ENCODE results near the gene FADS6.

Gene FADS6

DNA sequence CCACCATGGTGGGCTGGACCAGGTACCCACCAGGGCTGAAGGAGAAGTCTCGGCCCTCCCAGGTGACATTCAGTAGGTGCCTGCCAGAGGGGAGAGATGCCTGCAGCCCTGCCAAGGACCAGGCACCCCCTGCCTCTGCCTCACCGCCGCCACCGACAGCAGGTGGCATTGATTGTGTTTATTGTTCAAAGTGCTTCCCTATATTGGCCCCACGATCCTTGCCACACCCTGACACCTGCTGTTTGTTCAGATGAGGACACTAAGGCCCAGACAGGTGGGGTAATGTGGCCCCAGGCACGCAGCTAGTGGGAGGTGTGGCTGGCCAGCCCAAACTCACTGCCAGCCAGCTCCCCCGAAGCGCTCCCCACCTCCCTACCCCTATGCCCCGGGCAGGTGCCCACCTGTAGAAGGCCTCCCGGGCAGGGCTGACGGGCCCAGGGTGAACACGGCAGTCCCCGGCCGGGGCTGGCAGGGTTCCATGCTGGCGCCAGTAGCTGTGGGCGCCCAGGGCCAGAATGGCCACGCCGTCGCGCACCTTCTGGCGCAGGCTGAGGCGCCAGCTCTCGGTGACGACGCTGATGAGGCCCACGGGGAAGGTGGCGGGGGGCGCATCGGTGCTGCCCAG, 41.7 kb downstream of the FADS6 start:
- DNase-seq: no peak

DNA sequence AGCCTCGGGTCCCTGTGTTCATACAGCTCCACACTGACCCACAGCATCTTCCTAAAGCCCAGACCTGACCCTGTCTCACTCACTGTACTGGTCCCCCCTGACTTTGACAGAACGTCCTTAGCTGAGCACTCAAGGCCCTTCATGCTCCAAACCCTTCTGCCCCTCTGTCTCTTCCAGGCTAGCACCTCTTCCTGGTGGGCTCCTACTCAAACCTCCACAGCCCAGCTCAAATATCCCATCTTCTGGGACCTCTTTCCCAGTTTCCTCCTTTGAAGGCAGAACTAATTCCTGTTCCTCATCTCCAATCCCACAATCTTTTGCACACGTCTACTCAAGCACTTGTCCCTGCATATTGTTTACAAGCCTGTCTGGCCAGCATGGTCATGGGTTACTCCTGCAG, 42.5 kb downstream of the FADS6 start:
- no peak for DNase-seq

DNA sequence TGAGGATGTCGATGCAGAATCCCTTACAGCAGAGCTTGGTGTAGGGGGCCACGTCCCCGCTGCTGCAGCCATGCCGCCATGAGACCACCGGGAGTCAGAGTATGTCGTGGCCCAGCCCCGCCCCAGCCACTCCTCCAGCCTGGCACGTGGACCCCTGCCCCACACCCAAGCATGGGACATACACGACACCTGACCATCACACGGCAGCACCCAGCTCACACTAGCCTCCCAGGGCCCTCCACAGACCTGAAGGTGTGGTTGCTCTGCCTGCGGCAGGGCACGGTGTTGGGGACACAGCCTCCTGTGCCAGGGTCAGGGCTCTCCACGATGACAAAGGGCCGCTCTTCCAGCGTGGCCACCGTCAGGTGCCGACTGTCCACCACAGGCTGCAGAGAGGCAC, 43.1 kb downstream of the FADS6 start:
- no peak for DNase-seq

DNA sequence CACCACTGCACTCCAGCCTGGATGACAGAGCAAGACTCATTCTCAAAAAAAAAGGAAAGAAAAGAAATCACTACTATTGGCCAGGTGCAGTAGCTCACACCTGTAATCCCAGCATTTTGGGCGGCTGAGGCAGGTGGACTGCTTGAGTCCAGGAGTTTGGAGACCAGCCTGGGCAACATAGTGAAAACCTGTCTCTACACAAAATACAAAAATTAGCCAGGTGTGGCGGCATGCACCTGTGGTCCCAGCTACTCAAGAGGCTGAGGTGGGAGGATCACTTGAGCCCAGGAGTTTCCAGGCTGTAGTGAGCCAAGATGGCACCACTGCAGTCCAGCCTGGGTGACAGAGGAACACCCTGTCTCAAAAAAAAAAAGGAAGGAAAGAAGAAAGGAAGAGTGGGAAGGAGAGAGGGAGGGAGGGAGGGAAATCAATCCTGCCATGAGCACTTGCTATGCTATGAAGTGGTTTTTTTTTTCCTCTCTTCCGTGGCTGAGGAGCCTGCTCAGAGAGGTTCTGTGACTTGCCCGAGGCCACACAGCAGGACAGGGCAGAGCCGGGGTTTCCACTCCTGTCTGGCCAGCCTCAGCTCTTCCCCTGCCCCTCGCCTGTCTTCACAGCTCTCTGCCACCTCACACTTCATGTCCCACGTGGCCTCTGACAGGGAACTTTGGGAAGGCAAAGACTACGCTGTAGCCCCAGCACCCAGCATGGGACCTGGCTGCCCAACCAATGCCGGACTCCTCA, 44.6 kb downstream of the FADS6 start:
- no peak for DNase-seq

DNA sequence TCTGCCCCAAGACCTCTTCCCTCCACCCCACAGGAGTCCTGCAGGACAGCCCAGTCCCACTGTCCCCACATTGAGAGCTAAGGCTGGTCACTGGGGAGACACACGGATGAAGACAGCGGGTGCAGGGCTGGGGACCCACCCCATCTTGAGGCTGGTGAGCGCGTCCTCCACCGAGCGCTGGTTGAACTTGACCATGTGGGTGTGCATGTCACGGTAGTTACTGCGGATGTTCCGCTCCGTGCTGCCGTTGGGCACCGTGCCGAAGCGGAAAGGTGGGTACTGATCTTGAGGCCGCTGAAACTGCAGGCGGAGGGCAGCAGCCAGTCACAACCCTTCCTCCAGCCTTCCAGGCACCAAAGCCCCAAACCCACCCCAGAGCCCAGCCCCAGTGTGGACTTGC, 46.8 kb downstream of the FADS6 start:
- no peak for DNase-seq

DNA sequence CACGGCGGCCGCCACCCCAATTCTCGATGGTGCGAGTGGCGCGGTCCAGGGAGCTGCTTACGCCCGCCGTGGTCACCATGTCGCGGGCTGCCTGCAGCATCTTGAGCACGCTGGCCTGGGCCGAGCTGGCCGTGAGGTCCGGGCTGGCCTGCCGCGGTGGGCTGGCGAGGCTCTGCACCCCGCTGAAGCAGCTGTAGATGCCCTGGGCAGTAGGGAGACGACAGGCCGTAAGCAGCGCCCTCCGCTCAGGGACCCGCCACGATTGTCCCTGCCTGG, 50.1 kb downstream of the FADS6 start:
- DNase-seq: no peak

DNA sequence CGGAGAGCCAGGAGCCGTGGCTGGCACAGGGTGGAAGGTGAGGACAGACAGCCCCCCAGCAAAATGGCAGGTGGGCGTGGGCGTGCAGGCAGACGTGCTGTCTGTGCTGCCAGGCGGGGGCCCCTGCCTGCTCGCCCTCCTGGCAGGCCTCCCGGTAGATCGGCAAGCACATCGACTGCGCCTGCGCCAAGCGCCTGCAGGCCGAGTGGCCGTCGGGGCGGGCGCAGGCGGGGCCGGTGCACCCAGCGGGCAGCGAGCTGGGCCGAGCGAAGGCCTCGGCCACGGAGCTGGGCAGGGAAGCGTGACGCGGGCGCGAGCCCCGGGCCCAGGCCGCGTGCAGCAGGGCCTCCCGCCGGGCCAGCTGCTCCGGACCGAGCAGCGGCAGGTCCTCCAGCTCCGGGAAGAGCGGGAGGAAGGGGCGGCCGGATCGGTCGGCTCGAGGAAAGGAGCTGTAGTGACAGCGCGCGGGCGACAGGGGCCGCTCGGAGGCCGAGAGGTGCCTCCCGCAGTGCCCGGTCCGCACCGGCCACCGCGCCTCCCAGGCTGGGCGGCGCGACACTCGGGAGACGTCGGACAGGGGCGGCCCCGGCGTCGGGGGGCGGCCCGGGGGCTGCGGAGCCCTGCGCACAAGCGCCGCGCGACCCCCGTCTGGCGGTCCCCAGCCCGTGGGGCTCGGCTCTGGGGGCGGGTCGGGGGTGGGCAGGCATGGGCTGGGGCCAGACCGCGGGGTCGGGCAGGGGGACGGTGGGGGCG, 50.7 kb downstream of the FADS6 start:
- no peak for DNase-seq

DNA sequence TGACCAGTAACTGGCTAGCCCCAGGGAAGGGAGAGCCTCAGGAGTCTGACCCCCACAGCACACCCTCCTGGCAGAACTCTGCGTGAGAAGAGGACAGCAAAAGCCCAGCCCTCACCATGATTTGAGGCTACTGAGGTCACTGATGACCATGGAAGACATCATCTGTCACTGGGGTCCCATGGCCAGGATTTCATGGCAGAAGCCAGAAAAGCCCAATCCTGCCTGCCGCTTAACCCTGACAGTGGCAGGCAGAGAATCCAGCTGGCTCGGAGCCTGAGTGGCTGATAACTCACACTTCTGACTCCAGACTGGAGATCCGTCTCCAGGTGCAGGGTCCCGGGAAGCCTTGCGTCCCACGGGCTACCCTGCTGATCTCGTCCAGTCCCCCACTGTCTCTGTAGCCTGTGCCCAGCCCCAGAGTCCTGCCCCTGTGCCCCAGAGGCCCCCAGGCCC, 51.3 kb downstream of the FADS6 start:
- no peak for DNase-seq

DNA sequence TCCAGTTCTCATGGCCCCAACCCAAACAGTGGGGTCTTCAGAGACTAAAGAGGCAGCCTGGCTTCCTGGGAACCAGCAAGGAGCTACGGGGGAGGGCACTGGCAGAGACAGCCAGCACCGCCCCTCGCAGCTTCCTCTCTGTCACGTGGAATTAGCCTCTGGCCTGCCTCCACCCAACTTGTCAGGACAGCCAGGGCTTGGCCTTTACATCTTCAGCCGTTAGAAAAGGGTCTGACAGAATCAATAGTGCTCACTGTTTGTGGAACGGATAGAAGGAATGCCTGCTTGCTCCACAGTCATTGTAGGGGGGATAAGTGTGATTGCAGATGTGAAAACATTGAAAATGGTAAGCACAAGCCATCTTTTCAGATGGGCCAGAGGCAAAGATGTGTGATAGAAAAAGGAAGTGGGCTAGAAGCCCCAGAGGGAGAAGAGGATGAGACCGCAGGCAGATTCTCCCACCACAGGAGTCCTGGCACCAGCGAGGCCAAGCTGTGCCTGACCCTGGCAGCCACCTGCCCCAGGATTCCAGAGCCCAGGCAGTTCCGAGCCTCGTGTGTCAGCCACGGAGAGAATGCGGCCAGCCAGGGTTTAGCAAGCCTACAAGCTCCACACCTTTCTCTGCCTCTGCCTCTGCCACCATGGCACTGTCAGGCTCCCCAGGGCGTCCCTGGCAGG, 52.3 kb downstream of the FADS6 start:
- no peak for DNase-seq

DNA sequence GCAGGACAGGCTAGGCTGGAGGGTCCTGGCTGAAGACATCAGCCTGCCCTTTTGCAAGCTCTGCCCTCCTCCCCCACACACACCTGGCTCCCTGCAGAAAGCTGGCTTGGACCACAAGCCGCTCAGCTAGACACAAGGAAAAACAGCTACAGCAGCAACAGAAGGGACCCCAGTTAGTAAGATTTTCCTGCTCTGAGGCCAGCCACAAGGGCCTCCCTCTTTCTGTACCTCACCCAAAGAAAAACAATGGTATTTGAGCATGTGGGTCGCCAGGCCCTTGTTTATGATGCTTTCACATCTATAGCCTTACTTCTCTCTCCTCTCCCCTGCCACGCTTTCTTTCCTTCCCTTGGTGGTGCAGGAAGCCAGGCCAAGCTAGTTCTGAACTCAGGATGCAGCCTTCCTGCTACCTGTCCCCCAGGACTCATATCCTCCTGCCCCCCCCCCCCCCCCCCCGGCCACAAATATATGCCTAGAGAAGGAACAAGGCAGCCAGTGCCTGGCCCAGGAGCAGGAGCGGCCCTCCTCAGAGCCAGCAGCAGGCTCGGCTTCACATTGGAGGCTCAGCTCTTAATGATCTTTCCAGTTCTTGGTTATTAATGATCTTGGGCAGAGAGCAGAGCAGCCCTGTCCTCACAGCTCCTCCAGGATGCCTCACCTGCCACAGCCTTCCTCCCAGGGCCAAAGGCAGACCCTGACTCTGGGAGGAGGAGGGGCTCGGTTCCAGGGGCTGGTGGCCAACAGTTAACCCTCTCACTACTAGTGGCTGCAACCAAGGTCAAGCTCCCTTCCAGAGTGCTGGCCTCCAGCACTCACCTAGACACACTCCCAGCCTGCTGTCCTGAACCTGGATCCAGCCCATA, 53.2 kb downstream of the FADS6 start:
- no peak for DNase-seq

DNA sequence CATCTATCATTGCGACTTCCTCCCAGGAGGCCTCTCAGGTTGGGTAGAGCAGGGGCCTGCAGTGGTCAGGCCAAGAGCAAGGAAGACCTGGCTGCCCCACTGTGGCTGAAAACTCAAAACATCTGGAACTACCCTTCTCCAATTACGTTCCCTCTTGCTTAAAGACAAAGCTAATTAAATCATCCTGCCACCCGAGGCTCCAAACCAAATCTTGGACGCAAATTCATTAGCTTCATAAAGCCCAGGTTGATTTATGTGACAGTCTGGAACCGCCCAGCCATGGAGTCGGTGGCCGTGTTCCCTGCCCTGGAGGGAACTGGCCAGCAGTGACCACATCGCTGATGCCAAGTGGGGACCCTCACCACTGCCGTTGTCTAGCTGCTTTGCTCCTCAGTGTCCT, 55.2 kb downstream of the FADS6 start:
- no peak for DNase-seq

DNA sequence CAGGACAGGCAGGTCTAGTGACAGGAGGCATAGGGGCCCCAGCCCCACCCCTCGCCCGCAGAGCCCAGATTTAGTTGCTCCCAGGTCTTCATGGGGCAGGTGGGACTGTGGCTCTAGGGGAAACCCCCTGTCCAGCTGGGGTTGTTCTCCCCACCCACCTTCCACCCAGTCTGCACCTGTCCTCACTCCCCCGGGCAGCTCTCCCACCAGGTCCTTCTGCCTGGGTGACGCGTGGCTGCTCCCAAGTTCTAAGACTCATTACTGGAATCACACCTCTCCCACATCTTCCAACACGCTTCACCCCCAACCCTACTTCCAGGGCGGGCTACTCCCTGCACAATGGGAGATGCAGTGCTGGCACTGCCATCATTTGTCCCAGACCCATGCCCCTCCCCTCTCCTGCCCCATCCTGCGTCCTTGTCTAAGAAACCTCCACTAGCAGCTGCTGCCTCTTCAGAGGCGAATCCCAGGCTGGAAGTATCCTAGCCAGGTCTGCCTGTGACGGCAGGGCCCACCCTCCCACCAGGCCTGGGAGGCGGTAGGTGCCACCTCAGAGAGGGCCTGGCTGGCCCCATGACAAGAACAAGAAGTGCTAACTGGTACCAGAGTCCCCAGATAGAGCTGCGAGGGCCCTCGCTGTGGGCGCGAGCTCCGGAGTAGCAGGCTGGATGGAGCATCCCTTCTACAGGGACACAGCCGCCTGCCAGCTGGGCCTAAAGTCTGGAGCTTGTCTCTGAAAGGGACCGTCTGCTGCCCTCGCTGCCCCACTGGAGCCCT, 56.6 kb downstream of the FADS6 start:
- DNase-seq: no peak

DNA sequence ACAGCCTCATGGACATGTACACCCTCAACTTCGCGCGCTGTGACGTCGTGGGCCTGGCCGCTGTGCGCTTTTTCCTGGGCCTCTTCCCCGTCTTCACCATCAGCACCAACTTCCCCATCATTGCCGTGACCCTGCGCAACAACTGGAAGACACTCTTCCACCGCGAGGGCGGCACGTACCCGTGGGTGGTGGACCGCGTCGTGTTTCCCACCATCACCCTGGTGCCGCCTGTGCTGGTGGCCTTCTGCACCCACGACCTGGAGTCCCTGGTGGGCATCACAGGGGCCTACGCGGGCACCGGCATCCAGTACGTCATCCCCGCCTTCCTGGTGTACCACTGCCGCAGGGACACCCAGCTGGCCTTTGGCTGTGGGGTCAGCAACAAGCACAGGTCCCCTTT, 57.2 kb downstream of the FADS6 start:
- no peak for DNase-seq

DNA sequence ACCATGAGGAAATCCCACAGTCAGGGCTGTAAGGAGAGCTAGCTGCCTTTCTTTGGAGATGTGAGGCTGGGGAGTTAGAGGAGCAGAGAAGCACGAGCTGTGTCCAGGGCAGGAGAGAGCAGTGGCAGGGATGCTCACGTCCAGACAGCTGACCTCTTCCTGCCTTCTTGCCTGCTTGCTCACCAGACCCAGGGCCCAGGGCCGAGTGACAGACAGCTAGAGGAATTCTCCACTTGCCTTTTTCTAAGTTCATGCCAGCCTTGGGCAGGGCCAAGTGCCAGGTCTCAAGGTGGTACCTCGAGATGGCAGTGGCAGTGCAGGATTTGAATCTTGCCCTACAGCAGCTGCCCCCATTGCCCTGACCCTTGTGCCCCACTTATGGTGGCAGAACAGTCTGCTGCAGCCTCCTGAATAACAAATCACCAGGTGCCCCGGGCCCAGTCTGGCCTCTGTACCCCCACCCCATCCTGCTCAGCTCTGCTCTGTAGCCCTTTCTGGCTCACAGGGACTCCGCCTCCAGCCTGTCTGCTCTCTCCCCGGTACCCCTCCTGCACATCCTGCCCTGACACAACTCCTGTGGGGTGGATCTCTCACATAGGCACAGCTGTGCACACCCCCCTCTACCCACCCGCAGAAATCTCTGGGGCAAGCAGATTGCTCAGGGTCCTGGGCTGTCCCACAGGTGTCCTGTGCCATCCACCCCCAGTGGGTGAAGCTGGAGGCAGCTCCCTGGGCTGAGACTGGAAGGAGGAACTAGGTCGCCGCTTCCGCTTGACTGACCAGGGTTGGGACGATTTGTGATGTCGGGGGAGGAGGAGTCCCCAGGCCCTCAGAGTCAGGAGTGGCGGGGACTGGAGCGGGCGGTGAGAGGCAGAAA, 59.7 kb downstream of the FADS6 start:
- DNase-seq: no peak

DNA sequence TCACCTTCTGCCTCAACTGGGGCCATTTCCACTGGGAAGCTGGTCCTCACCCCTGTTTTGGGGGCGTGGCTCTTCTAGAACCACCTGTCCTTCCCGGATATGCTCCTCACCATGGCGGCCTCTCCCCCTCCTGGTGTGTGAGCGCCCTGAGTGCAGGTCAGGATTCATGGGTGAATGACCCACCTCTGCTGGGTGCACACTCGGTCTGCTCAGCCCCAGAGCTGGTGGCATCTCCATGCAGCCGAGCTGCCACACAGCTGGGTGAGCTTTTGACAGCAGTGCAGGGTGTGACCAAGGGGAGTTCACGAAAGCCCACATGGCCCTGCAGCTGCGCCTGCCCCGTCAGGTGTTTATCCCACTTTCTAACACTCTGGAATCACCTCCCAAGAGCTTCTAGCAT, 61.0 kb downstream of the FADS6 start:
- DNase-seq: no peak

DNA sequence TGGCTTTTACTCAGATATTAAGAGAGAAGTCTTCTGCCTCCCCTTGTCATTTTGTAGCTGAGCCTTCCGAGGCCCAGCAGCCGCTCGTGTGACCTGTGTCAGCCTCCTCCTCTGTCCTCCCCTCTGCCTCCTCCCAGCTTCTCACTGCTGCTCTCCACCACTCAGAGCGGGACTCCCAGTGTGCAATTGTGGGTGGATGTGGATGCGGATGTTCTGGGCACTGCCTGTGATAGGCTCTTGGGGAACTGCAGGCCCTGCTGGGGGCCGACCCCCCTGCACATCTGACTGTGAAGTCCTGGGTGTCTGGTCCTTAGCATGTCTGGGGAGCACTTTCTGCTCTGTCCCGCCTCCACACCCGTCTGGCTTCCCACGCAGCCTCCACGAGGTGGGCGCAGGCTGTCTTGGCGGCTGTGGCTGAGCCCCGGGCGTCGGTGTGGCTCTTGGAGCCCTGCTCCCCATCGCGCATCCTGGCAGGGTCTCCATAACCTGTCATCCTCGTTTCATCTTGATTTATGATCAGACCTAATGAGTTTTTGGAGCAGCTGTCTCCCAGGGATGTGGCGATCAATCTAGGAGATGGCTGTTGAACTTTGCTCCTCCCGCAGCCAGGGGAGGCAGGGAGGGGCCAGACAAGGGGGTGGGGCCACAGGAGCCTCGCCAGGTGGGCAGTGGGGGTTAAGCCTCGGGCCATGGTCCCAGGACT, 61.8 kb downstream of the FADS6 start:
- DNase-seq: no peak

DNA sequence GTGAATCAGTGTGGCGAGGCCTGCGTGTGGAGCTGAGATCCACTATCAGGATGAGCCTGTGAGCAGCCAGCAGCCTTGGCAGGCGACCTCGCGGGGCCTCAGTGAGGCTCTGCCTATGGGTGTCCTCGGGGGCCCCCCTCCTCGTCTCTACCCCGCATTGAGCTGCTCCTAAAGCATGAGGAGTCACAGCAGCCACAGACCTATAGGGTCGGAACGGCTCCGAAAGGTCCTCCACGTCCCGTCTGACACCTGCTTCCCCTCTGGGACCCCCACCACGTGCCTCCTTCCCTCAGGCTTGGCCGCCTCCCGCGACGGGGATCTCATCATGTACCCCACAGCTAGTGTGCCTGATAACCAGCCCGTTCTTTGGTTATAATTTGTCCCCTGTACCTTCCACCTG, 62.6 kb downstream of the FADS6 start:
- no peak for DNase-seq

DNA sequence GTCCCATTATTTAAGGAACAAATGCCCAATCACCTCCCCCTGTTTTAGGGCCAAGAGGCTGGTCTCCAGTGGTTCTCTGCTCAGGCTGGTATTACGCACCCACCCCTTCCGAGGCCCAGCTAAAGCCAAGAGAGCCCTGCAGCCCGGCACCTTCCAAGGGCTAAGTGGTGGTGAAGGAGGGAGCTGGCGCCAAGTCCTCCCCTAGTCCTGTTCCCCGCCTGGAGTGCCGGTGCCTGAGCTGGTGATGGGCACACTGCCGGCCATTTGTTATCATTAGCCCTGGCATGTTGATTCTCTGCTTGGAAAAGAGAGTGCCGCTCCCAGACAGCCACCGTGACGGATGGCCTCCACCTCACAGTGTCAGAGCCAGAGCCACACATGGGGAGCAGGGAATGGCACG, 65.6 kb downstream of the FADS6 start:
- no peak for DNase-seq

All from activated CD4-positive, alpha-beta T cell treated with anti-CD3 and anti-CD28 coated beads, Interleukin-2, amount 50 U/mL, for 16 hours (primary cell).